ENCODE results near the gene CDH23.

CDH23 gene

GRCh38 chr10:71649631-71650030, 252.9 kb downstream of the CDH23 start:
- H3K4me2 ChIP-seq (ENCODE audit: low read length): no peak overlapping the region
- no peaks in the 10 kb centered on the region for H3K36me3 ChIP-seq (ENCODE audit: control insufficient read depth, insufficient read depth, low read length)
- no peak overlapping the region for H2AFZ ChIP-seq
- H3K9ac ChIP-seq: no peak overlapping the region
- H3K4me1 ChIP-seq: no peaks in the 10 kb centered on the region
- H3K27me3 ChIP-seq (ENCODE audit: control insufficient read depth, insufficient read depth, low read length): no peaks in the 10 kb centered on the region
- H3K4me3 ChIP-seq (ENCODE audit: low read depth, low read length): no peak overlapping the region
- TF ChIP-seq CTCF (IDR thresholded peaks at IDR 0.05): no peak
- no peaks in the 10 kb centered on the region for H3K79me2 ChIP-seq
- no peak overlapping the region for H3K27ac ChIP-seq
- H3K9me3 ChIP-seq (ENCODE audit: control insufficient read depth, low read length): no peaks in the 10 kb centered on the region

DNA sequence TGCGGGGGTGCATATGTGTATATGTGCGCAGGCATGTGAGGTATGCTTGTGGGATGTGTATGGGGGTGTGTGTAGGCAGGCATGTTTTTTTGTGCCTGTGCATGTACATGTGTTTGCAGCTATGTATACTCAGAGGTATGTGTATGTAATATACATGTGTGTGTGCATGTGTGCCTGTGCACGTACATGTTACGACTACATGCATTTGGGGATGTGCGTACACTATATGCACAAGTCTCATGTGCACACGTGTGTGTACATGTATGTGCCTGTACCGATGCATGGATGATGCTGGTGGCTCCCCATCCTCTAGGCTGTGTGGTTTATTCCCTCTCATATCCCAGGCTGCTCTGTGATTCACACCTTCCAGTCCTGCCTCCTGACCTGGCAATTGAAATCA, 253.7 kb downstream of the CDH23 start:
- Histone ChIP-seq H2AFZ (no peak overlapping the region), H3K27ac (no peak overlapping the region), H3K9ac (no peak overlapping the region), H3K4me2 (ENCODE audit: low read length) (no peak overlapping the region), H3K36me3 (ENCODE audit: control insufficient read depth, insufficient read depth, low read length) (no peaks in the 10 kb centered on the region), H3K79me2 (no peaks in the 10 kb centered on the region), H3K9me3 (ENCODE audit: control insufficient read depth, low read length) (no peaks in the 10 kb centered on the region), H3K4me3 (ENCODE audit: low read depth, low read length) (no peak overlapping the region), H3K27me3 (ENCODE audit: control insufficient read depth, insufficient read depth, low read length) (no peaks in the 10 kb centered on the region), H3K4me1 (no peaks in the 10 kb centered on the region)
- no peak for TF ChIP-seq CTCF (IDR thresholded peaks at IDR 0.05)

GRCh38 chr10:71651428-71651827, 254.7 kb downstream of the CDH23 start:
- TF ChIP-seq CTCF (IDR thresholded peaks at IDR 0.05): no peak
- no peaks in the 10 kb centered on the region for H3K27me3 ChIP-seq (ENCODE audit: control insufficient read depth, insufficient read depth, low read length)
- H3K27ac ChIP-seq: no peak overlapping the region
- no peaks in the 10 kb centered on the region for H3K36me3 ChIP-seq (ENCODE audit: control insufficient read depth, insufficient read depth, low read length)
- H3K4me3 ChIP-seq (ENCODE audit: low read depth, low read length): no peak overlapping the region
- no peaks in the 10 kb centered on the region for H3K9me3 ChIP-seq (ENCODE audit: control insufficient read depth, low read length)
- H2AFZ ChIP-seq: no peak overlapping the region
- no peaks in the 10 kb centered on the region for H3K79me2 ChIP-seq
- no peak overlapping the region for H3K4me2 ChIP-seq (ENCODE audit: low read length)
- H3K9ac ChIP-seq: no peak overlapping the region
- no peaks in the 10 kb centered on the region for H3K4me1 ChIP-seq

DNA sequence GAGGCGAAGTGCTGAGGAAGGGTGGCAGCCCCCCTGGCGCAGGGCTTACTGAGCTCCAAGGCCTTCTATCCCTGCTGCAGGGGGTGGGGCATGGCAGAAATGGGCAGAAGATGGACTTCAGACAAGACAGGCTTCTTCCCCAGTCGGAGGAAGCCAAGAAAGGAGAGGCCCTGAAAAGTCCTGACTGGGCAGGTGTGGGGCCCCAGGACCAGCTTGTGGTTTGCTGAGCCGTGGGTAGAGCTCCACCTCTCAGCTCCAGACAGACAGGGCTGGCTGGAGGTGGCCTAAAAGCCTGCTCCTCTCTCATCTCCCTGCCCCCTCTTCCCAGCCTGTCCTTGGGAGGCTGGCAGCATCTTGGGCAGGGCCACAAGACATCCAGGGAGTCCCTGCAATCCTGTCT, 255.2 kb downstream of the CDH23 start:
- TF ChIP-seq CTCF (IDR thresholded peaks at IDR 0.05): no peak
- no peak overlapping the region for H3K4me2 ChIP-seq (ENCODE audit: low read length)
- no peak overlapping the region for H3K4me3 ChIP-seq (ENCODE audit: low read depth, low read length)
- no peak overlapping the region for H2AFZ ChIP-seq
- no peak overlapping the region for H3K27ac ChIP-seq
- no peaks in the 10 kb centered on the region for H3K4me1 ChIP-seq
- H3K27me3 ChIP-seq (ENCODE audit: control insufficient read depth, insufficient read depth, low read length): no peaks in the 10 kb centered on the region
- H3K9ac ChIP-seq: no peak overlapping the region
- H3K79me2 ChIP-seq: no peaks in the 10 kb centered on the region
- no peaks in the 10 kb centered on the region for H3K36me3 ChIP-seq (ENCODE audit: control insufficient read depth, insufficient read depth, low read length)
- no peaks in the 10 kb centered on the region for H3K9me3 ChIP-seq (ENCODE audit: control insufficient read depth, low read length)

GRCh38 chr10:71653044-71653443, 256.3 kb downstream of the CDH23 start:
- no peak for TF ChIP-seq CTCF (IDR thresholded peaks at IDR 0.05)
- Histone ChIP-seq H3K27me3 (ENCODE audit: control insufficient read depth, insufficient read depth, low read length) (no peaks in the 10 kb centered on the region), H3K79me2 (no peaks in the 10 kb centered on the region), H3K9ac (no peak overlapping the region), H3K4me2 (ENCODE audit: low read length) (no peak overlapping the region), H3K36me3 (ENCODE audit: control insufficient read depth, insufficient read depth, low read length) (no peaks in the 10 kb centered on the region), H3K9me3 (ENCODE audit: control insufficient read depth, low read length) (no peaks in the 10 kb centered on the region), H3K4me3 (ENCODE audit: low read depth, low read length) (no peak overlapping the region), H2AFZ (no peak overlapping the region), H3K27ac (no peak overlapping the region), H3K4me1 (no peaks in the 10 kb centered on the region)
